HCT116 (cell line): ENCODE measurements around the gene MEIS2.

Source experiments
- TCF7L2 ChIP-seq: IDR thresholded peaks from 2 replicates; pipeline ENCODE4 v1.7.0; 2011; ENCODE audit warnings: borderline replicate concordance, inconsistent platforms; ENCODE audit not compliant: insufficient read depth, insufficient read length; ENCODE audit errors: extremely low read depth
- YY1 ChIP-seq: IDR thresholded peaks from 2 replicates; pipeline ENCODE4 v1.6.1; 2011; ENCODE audit warnings: low read length, low read depth, moderate library complexity, mild to moderate bottlenecking; ENCODE audit not compliant: insufficient replicate concordance; ENCODE audit errors: extremely low read depth
- TF ChIP-seq, protein P1 (sequence below), 3 experiments: fragments of 200-600 bp in 1 of 3; sonication (generic) in 1 of 3; IDR thresholded peaks in 2 of 3; conservative IDR thresholded peaks in 1 of 3; 2 replicates each; pipeline ENCODE4 v1.5.1; 2012 to 2017; ENCODE audit warnings: low read depth in 2 of 3, low read length in 2 of 3, antibody characterized with exemption in 1 of 3, borderline replicate concordance in 1 of 3, control low read depth in 1 of 3, mild to moderate bottlenecking in 1 of 3, mixed read lengths in 1 of 3, mixed run types in 1 of 3, moderate library complexity in 1 of 3; ENCODE audit not compliant: insufficient read depth in 1 of 3

DNA sequence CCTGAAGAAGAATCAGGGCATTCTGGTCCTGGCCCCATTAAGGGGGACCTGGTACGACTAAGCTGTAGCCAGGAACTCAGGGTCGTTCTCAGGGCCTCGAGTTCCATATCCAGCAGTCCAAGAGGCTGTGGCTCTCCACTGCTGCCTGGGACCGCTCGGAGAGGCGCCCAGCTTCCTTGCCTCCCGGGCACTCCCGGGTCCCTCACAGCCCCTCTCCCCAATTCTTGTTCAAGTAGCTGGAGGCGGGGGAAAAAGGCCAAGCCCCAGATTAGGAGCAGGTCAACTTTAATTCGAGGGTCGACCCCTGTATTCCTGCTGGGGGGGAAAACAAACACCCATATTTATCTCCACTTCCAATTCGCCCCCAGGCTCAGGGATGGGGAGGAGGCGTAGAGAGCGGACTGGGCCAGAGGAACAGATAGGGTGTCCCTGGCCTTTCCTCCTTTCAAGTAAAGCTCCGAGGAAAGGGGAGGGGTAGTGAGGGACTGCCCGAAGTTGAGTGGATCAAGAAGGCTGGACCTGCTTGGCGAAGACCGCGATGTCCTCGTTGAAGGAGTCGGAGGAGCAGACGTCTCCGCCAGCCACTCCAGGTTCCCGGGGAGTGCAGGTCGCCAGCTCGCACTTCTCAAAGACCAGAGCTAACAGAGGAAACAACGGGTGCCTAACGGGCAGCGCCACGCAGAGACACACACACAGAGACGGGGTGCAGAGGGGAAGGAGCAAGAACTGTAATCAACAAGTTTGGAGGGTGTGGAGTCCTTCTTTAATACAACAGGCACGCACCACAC, 4.4 kb downstream of the MEIS2 start:
- TF ChIP-seq YY1: no peak
- TF ChIP-seq, protein P1, sequence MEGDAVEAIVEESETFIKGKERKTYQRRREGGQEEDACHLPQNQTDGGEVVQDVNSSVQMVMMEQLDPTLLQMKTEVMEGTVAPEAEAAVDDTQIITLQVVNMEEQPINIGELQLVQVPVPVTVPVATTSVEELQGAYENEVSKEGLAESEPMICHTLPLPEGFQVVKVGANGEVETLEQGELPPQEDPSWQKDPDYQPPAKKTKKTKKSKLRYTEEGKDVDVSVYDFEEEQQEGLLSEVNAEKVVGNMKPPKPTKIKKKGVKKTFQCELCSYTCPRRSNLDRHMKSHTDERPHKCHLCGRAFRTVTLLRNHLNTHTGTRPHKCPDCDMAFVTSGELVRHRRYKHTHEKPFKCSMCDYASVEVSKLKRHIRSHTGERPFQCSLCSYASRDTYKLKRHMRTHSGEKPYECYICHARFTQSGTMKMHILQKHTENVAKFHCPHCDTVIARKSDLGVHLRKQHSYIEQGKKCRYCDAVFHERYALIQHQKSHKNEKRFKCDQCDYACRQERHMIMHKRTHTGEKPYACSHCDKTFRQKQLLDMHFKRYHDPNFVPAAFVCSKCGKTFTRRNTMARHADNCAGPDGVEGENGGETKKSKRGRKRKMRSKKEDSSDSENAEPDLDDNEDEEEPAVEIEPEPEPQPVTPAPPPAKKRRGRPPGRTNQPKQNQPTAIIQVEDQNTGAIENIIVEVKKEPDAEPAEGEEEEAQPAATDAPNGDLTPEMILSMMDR (IDR thresholded peaks at IDR 0.05 in 2 of 3, conservative IDR thresholded peaks at IDR 0.05 in 1 of 3; ENCODE audit: borderline replicate concordance in 1 of 3, insufficient read depth in 1 of 3, low read depth in 2 of 3, low read length in 2 of 3): no peak
- no peak for TF ChIP-seq TCF7L2
